Large intestine (tissue), 3 donors: ENCODE results near the gene PJA2. TPM values are rescaled to one million over a fixed set of nuclear protein-coding genes. Genes with fewer than 3 reads are reported as not detected.

Experiments
- DNase-seq, 2 donors: peaks; one replicate each; pipeline versions ENCODE4 v3.0.0 to v3.0.0-alpha.2; 2013
- H3K27ac ChIP-seq: one replicate; pipeline ENCODE4 v1.5.1; 2013; ENCODE audit warnings: low read length
- H3K27me3 ChIP-seq: 2 replicates; pipeline ENCODE4 v1.6.1; 2013; ENCODE audit warnings: low read length; ENCODE audit not compliant: control insufficient read depth, insufficient read depth
- H3K36me3 ChIP-seq: 2 replicates; pipeline ENCODE4 v1.6.1; 2013; ENCODE audit warnings: low read length; ENCODE audit not compliant: control insufficient read depth, insufficient read depth
- H3K4me1 ChIP-seq: one replicate; pipeline ENCODE4 v1.6.1; 2013; ENCODE audit warnings: low read length; ENCODE audit not compliant: control insufficient read depth, insufficient read depth
- H3K4me3 ChIP-seq: one replicate; pipeline ENCODE4 v1.5.1; 2013; ENCODE audit warnings: low read length
- H3K9me3 ChIP-seq: one replicate; pipeline ENCODE4 v1.6.1; 2013; ENCODE audit warnings: mild to moderate bottlenecking, low read depth, low read length, moderate library complexity; ENCODE audit not compliant: control insufficient read depth
- WGBS: methylation state at CpG from one replicate; pipeline ENCODE4 v1.1.5; 2013; ENCODE audit warnings: low lambda C conversion rate; ENCODE audit not compliant: insufficient coverage; 5-methylcytosine and 5-hydroxymethylcytosine counted together
- polyA plus RNA-seq: library from polyadenylated mRNA; unstranded; fragments of 120-200 nt; gene quantifications from one replicate; pipeline ENCODE4 v1.2.1, GENCODE V29; 2013

Gene PJA2
- polyA plus RNA-seq, 1 donor = 96.8 TPM

DNA sequence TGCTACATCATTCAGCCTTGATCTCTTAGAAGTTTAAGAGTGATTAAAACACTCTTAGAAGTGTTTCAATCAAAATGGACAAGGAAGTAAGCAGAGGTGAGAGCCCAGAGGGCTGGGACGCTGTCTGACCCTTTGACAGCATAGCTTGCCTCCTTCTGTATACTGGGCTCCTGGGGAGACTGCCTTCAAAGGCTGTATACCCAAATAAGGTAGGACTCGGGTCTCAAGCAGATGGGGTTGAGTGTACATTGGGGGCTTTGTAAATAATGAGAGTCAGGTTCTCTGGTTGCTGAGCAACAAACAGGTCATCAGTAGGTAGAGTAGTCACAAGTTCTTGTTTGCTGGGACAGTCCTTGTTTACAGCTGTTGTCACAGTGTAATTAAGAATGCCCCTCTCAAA is 97.1 kb downstream of the PJA2 start:
- H3K9me3 ChIP-seq = no peaks in the 10 kb centered on the region

DNA sequence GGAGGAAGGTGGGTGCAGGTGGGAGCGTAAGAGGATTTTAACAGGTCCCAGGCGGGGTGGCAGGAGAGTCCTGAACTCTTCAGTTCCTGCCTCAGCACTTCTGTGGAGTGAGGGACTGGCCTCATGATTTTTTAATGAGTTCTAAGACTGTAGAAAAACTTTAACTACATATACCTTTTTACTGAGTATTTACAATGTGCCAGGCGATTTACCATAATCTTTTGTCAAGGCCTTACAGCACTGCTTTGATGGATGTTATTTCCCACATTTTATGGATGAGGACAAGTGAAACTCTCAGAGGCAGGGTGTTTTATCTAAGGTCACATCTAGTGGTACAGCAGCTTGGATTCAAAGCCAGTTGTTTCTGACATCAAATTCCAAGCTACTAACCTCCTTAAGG is 99.5 kb downstream of the PJA2 start:
- no peak overlapping the region for H3K27ac ChIP-seq
- no peaks in the 10 kb centered on the region for H3K36me3 ChIP-seq
- peaks cover 2% of the 10 kb centered on the region for H3K4me1 ChIP-seq
- DNase-seq = no peak
- no CpG with 5 or more reads among the region's 3 CpGs for WGBS
- H3K4me3 ChIP-seq = no peak overlapping the region
- no peaks in the 10 kb centered on the region for H3K9me3 ChIP-seq
- H3K27me3 ChIP-seq = no peaks in the 10 kb centered on the region

More for the DNA sequence above, 97.1 kb downstream of the PJA2 start:
- Histone ChIP-seq H3K27me3 (no peaks in the 10 kb centered on the region), H3K36me3 (no peaks in the 10 kb centered on the region), H3K4me3 (no peak overlapping the region), H3K4me1 (peaks cover 2% of the 10 kb centered on the region), H3K27ac (no peak overlapping the region)
- no CpG with 5 or more reads among the region's 2 CpGs for WGBS
- DNase-seq = no peak

- no CpG with 5 or more reads among the region's 5 CpGs for whole genome bisulfite sequencing
- Histone ChIP-seq H3K27me3 (no peaks in the 10 kb centered on the region), H3K9me3 (no peaks in the 10 kb centered on the region), H3K4me1 (peaks cover 2% of the 10 kb centered on the region), H3K36me3 (no peaks in the 10 kb centered on the region), H3K27ac (no peak overlapping the region), H3K4me3 (no peak overlapping the region)
- DNase-seq = no peak
Observed at GRCh38 chr5:109309326-109310063, 100.3 kb downstream of the PJA2 start.

DNA sequence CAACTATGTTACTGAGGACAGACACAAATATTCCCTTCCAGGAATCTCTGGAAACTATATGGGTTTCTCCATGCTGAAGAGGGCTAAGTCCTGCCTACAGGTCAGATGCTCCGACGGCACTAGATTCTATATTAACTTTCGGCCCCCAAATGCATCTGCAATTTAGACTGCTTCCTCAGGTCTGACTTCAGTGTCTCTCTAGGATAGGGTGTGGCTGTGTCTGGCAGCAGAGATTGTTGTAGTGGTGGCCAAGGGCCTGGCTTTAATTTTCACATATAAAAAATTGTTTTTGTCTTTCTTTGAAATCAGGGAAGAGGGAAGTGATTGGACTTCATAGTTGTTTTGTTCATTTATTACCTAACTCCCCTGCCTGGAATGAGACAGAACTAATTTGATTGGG is 101.8 kb downstream of the PJA2 start:
- no CpG with 5 or more reads among the region's 3 CpGs for WGBS
- no peak for DNase-seq
- Histone ChIP-seq H3K4me3 (no peak overlapping the region), H3K36me3 (no peaks in the 10 kb centered on the region), H3K9me3 (no peaks in the 10 kb centered on the region), H3K27ac (no peak overlapping the region), H3K27me3 (no peaks in the 10 kb centered on the region), H3K4me1 (peaks cover 2% of the 10 kb centered on the region)

- 94% methylated on average over 2 of the region's 4 CpGs for WGBS
- H3K4me3 ChIP-seq = no peak overlapping the region
- H3K27ac ChIP-seq = no peak overlapping the region
Observed at GRCh38 chr5:109307456-109307855, 102.3 kb downstream of the PJA2 start.

DNA sequence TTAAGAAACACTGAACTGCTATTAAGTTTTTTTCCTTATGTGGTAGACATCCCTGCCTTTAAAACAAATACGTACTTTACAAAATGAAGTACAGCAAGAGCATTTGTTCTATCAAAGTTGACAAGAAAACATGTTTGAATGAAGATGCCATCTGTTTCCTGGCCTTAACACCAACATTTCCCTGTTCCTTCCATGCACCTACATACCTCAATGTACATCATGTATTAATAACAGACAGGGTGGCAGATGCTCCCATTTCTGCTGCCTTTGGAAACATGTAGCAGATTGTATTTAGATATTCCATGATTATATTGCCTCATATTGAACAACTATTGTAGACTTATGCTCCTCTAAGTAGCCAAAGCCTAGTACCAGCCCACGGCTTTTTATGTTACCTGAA is 104.4 kb downstream of the PJA2 start:
- no peak overlapping the region for H3K27ac ChIP-seq
- DNase-seq = no peak
- H3K36me3 ChIP-seq = no peaks in the 10 kb centered on the region

More at GRCh38 chr5:109307456-109307855, 102.3 kb downstream of the PJA2 start:
- H3K36me3 ChIP-seq = no peaks in the 10 kb centered on the region
- DNase-seq = no peak
- peaks cover 2% of the 10 kb centered on the region for H3K4me1 ChIP-seq
- H3K27me3 ChIP-seq = no peaks in the 10 kb centered on the region
- H3K9me3 ChIP-seq = no peaks in the 10 kb centered on the region

GRCh38 chr5:109304309-109304708 is 105.5 kb downstream of the PJA2 start:
- no peak for DNase-seq
- H3K36me3 ChIP-seq = no peaks in the 10 kb centered on the region
- H3K27ac ChIP-seq = no peak overlapping the region
- H3K4me3 ChIP-seq = no peak overlapping the region
- H3K9me3 ChIP-seq = no peaks in the 10 kb centered on the region
- H3K4me1 ChIP-seq = no peaks in the 10 kb centered on the region
- H3K27me3 ChIP-seq = no peaks in the 10 kb centered on the region

More for the DNA sequence above, 104.4 kb downstream of the PJA2 start:
- no peaks in the 10 kb centered on the region for H3K9me3 ChIP-seq
- no peaks in the 10 kb centered on the region for H3K27me3 ChIP-seq
- peaks cover 2% of the 10 kb centered on the region for H3K4me1 ChIP-seq
- 83% methylated on average over 1 of the region's 2 CpGs for WGBS
- no peak overlapping the region for H3K4me3 ChIP-seq

GRCh38 chr5:109300367-109300766 is 109.4 kb downstream of the PJA2 start:
- H3K27me3 ChIP-seq = no peaks in the 10 kb centered on the region
- H3K27ac ChIP-seq = no peak overlapping the region
- no peaks in the 10 kb centered on the region for H3K36me3 ChIP-seq
- H3K9me3 ChIP-seq = no peaks in the 10 kb centered on the region
- no CpG with 5 or more reads among the region's 2 CpGs for WGBS
- no peak overlapping the region for H3K4me3 ChIP-seq
- H3K4me1 ChIP-seq = no peaks in the 10 kb centered on the region
- DNase-seq = no peak

DNA sequence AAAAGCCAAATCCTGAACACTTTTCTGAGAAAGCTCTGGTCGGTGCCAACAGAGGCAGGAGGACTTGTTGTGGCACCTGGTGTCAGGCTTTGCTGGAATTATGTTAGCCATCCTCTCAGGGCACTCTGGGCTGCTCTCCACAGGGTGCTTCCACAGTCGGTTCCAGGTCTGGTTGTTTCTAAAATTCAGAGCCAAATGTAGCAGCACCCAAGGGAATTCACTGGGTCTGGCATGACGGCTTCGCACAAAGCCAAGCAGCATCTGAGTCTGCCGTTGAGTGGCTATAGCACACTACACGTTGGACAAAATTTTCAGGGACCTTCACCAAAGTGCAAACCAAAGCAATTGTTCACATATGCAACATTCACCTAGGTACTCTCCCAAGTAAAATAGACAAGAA is 110.2 kb downstream of the PJA2 start:
- no peaks in the 10 kb centered on the region for H3K4me1 ChIP-seq
- no peak overlapping the region for H3K4me3 ChIP-seq
- no peak for DNase-seq
- H3K27me3 ChIP-seq = no peaks in the 10 kb centered on the region
- no CpG with 5 or more reads among the region's 6 CpGs for WGBS
- H3K36me3 ChIP-seq = no peaks in the 10 kb centered on the region
- H3K27ac ChIP-seq = no peak overlapping the region
- no peaks in the 10 kb centered on the region for H3K9me3 ChIP-seq

DNA sequence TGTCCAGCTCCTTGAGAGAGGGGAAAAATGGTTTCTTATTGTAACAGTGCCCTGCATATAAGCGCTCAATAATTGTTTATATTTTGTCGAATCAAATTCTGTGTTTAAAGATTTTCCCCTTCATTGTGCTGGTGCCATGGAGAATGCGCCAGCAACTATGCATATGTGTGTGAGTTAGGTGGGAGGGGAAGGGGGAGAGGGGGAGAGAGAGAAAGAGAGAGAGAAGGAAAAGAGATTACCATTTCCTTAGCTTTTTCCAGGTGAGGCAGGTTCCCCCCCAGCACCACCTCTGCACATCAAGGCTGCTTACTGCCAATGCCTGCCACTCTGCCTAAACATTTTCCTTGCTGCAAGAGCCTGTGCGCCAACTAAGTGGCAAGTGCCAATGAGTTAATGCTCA is 111.0 kb downstream of the PJA2 start:
- no peaks in the 10 kb centered on the region for H3K36me3 ChIP-seq
- no peaks in the 10 kb centered on the region for H3K27me3 ChIP-seq
- DNase-seq = no peak
- H3K9me3 ChIP-seq = no peaks in the 10 kb centered on the region
- H3K4me1 ChIP-seq = no peaks in the 10 kb centered on the region
- H3K27ac ChIP-seq = no peak overlapping the region
- no peak overlapping the region for H3K4me3 ChIP-seq
- WGBS = no CpG with 5 or more reads among the region's 4 CpGs

- Histone ChIP-seq H3K36me3 (no peaks in the 10 kb centered on the region), H3K9me3 (no peaks in the 10 kb centered on the region), H3K27ac (no peak overlapping the region), H3K27me3 (no peaks in the 10 kb centered on the region), H3K4me1 (no peaks in the 10 kb centered on the region), H3K4me3 (no peak overlapping the region)
- no peak for DNase-seq
- no CpG with 5 or more reads among the region's 9 CpGs for WGBS
Observed at GRCh38 chr5:109297900-109298299, 111.9 kb downstream of the PJA2 start.
